AG09319 (cell line): Measurements from ENCODE around the gene SENP3.
A peak's percentile ranks its signal among the peaks of the same experiment; 100 is the strongest.

ENCODE experiments used
- DNase-seq: peaks from one replicate; pipeline ENCODE4 v3.0.0-alpha.2; 2010; ENCODE audit warnings: low read depth; ENCODE audit errors: extremely low read depth
- TF ChIP-seq, protein P1 (sequence below): IDR thresholded peaks from 2 replicates; pipeline ENCODE4 v1.5.1; 2011; ENCODE audit warnings: low read depth, mild to moderate bottlenecking, inconsistent platforms, low read length, moderate library complexity

Gene SENP3

DNA sequence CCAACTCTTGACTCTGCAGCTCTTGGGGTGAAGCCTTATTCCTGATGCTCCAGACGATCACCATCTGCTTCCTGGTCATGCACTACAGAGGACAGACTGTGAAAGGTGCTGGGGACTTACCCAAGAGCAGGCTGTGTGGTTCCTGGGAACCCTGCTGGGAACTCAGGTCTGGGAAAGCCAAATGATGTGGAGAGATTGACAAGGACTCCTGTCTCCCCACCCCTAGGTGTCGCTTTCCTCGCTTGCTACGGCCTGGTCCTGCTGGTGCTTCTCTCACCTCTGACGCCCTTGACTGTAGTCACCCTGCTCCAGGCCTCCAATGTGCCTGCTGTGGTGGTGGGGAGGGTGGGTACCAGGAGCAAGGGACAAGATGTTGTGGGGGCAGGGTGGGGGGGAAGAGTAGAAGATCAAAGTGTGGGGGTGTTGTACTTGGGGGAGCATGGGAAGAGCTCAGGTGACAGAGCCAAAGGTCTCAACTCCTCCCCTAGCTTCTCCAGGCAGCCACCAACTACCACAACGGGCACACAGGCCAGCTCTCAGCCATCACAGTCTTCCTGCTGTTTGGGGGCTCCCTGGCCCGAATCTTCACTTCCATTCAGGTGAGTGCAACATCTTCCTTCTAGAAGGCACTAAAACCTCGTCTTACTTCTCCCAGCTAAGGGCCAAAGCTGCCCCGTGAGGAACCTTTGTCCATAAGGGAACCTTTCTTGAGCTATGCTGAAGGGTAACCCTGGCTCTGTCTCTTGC lies 25.1 kb downstream of the SENP3 start:
- DNase-seq, result no peak

DNA sequence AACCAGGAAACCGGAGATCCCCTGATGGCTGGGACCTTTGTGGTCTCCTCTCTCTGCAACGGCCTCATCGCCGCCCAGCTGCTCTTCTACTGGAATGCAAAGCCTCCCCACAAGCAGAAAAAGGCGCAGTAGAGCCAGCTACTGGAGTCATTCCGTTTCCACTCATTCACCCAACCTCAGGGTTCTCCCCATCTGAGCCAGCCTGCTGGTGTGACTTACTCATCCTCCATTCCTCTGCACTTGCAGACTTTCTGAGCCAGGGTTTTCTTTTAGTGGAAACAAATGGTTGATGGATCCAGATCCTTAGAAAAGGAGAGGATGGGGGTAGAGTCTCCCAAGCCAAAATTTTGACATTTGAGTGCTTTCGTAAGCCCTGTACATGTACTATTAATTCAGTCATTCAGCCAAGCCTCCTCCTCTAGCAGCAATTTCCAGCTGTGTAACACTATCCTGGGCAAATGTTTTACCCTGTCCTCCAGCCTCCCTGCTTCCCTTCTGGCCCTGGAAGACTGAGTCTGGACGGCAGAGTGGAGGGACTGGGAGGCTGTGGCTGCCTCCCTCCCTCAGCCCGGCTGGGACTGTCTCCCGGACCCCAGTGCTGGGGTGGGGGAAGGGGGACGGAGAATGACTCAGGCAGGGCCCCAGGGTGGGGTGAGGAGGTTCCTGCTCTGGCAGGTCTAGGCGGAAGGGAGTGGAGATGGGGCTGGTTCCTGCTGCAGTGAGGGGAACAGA lies 25.9 kb downstream of the SENP3 start:
- TF ChIP-seq, protein P1, sequence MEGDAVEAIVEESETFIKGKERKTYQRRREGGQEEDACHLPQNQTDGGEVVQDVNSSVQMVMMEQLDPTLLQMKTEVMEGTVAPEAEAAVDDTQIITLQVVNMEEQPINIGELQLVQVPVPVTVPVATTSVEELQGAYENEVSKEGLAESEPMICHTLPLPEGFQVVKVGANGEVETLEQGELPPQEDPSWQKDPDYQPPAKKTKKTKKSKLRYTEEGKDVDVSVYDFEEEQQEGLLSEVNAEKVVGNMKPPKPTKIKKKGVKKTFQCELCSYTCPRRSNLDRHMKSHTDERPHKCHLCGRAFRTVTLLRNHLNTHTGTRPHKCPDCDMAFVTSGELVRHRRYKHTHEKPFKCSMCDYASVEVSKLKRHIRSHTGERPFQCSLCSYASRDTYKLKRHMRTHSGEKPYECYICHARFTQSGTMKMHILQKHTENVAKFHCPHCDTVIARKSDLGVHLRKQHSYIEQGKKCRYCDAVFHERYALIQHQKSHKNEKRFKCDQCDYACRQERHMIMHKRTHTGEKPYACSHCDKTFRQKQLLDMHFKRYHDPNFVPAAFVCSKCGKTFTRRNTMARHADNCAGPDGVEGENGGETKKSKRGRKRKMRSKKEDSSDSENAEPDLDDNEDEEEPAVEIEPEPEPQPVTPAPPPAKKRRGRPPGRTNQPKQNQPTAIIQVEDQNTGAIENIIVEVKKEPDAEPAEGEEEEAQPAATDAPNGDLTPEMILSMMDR, result no peak; the same call in 1 of the 2 replicates
- DNase-seq, result peak; percentile 75

More for the DNA sequence above, 25.1 kb downstream of the SENP3 start:
- TF ChIP-seq, protein P1, result no peak; the same call in 1 of the 2 replicates

DNA sequence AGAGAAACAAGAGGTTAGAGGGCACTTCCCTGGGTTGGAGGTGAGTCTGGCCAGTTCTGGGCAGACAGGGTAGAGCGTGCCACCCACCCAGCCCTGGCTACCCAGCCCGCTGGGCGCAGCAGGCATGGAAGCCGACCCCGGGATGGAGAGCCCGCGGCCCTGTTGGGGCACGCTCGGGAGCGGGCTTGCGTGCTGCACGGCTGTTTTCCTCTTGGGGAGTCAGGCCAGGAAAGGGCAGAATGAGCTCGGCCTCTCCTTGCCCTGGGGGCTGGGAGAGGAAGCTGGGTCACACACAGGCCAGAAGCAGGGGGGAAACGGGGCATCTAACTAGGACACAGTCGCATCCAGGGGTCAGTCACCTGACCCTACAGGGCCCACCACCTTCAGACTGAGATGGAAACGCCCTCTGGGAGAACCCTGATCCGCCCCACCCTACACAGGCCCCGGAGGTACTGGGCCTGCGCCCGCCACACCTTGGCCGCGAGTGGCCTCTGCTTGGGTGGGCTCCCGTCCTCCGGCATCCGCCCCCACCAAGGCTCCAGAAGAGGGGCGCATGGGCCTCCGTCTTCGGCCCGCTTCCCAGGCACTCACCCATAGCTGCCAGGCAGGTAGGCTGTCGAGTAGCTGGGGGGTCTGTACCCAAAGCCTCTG lies 27.0 kb downstream of the SENP3 start:
- no peak for DNase-seq
- TF ChIP-seq, protein P1, result no peak

DNA sequence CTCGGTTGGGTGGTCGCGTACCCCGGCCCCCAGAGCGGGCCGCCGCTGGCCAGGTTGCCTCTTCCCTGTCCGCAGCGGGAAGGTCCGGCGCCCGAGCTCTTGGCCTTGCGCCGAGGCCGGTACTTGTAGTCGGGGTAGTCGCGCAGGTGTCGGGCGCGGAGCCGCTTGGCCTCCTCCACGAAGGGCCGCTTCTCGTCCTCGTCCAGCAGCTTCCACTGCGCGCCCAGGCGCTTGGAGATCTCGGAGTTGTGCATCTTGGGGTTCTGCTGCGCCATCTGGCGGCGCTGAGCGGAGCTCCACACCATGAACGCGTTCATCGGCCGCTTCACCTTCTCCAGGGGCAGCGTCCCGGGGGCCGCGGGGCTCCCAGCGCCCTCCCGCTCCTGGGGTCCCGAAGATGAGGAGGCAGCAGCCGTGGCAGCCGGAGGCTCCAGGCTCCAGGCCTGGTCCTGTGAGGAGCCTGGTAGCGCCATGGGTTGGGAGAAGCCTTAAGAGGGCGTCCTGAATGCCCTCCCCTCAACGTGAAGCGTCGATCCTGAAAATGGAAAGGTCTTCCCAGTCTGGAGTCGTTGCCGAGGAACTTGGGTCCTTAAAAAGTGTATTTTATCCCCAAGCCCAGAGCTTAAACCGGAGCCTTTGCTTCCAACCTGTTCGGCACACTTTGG lies 27.6 kb downstream of the SENP3 start:
- DNase-seq, result peak; percentile 65
- TF ChIP-seq, protein P1, result peak; percentile 91

DNA sequence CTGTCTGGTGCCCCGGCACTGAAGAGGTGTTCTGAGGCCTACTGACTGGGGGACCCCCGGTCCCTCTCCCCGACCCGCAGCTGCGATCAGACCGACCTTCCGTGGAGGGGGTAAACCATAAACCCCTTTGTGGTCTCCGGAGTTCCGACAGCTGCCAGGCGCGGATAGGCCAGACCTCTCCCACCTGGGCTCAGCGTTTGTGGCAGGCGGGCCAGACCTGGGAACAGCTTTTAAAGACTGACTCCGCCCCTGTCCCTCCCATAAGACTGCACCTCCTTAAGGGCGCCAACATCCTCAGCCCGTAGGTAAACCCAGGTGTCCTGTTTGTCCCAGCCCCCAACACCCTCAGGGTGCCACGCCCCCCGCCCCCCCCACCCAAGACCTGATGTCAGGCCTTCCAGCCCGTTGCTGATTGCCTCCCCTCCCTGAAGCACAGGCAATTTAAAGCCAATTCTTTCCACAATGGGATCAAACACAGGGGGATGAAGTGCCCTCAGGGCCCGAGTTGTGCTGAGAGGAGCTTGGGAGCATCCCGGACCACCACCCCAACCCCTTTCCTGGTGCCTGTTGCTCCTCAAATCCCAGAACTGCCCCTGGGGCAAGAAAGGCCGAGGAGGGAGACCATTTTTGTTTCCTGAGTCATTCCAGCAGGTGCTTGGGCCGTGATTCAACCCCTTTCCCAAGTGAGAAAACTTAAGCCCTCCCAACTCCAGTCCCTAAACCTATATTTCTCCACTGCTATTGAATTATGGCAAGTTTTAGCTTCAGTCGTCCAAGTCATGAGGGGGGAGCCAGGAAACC lies 28.4 kb downstream of the SENP3 start, which contains the start of gene SOX15:
SOX15 (minus strand) TSS at position 204 of the 801 bp plus-strand sequence. CDS start 418 bp downstream, outside the sequence.
- DNase-seq, result no peak
- TF ChIP-seq, protein P1, result no peak

DNA sequence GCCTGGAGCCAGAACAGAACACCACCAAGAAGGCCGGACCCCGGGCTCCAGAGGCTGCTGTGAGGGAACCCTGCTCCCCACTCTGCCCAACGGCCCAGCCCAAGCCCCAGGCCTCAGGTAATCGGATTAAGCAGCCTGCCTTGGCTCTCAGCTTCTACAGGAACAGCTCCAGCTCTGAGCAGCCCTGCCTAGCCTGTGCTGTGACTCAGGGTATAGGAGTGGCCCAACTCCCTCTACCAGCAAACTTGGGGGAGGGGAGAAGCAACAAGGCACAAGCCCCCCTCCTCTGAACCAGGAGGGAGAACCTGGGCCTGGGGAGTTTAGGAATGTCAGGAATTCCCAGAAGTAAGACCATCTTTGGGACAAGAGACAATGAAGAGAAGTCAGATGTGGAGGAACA lies 29.0 kb downstream of the SENP3 start:
- TF ChIP-seq, protein P1, result no peak
- DNase-seq, result no peak
